GM18907 (cell line): ENCODE data around the gene ACTN3.
"Not testable (repeated sequence)": the region's sequence is repeated elsewhere in the genome, so short reads cannot be mapped to it uniquely, and the experiment has no call there.

Experiments
- ATAC-seq: cut with Tn5 transposase; IDR thresholded peaks from one replicate; pipeline ENCODE4 v1.9.1; 2021; ENCODE audit warnings: mild to moderate bottlenecking, moderate library complexity; ENCODE audit not compliant: unreplicated experiment

Gene ACTN3

GRCh38 chr11:66544952-66545351 lies 1.8 kb upstream of the ACTN3 start:
- ATAC-seq, result not testable (repeated sequence)

- ATAC-seq, result peak; percentile 76
These were observed 869 bp upstream of the ACTN3 start, which contains the start of gene ZDHHC24 for GRCh38 chr11:66545701-66546367. ZDHHC24 (minus strand) TSS chr11:66546048; CDS start chr11:66546003, 45 bp downstream.

- ATAC-seq, result no peak
These were observed 411 bp downstream of the ACTN3 start for GRCh38 chr11:66546966-66547661.

- ATAC-seq, result no peak
These were observed 933 bp downstream of the ACTN3 start for GRCh38 chr11:66547662-66548009.

DNA sequence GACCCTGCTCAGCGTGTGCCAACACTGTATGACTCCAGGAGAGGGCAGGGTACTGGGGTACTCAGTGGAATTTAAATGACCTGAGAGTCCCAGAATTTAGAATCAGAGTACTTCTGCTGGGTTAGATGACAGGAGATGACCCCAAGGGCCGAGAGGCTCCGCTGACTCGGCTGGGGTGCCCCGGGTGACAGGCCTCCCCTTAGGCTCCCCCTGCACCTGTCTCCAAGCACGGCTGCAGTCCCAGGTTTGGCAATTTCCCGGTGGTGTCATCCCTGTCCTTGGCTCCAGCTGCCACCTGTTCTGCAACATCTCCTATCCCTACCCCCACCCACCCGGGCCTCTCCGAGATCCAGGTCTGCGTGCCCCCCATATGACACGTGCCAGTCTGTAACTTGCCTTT lies 1.3 kb downstream of the ACTN3 start:
- ATAC-seq, result no peak

DNA sequence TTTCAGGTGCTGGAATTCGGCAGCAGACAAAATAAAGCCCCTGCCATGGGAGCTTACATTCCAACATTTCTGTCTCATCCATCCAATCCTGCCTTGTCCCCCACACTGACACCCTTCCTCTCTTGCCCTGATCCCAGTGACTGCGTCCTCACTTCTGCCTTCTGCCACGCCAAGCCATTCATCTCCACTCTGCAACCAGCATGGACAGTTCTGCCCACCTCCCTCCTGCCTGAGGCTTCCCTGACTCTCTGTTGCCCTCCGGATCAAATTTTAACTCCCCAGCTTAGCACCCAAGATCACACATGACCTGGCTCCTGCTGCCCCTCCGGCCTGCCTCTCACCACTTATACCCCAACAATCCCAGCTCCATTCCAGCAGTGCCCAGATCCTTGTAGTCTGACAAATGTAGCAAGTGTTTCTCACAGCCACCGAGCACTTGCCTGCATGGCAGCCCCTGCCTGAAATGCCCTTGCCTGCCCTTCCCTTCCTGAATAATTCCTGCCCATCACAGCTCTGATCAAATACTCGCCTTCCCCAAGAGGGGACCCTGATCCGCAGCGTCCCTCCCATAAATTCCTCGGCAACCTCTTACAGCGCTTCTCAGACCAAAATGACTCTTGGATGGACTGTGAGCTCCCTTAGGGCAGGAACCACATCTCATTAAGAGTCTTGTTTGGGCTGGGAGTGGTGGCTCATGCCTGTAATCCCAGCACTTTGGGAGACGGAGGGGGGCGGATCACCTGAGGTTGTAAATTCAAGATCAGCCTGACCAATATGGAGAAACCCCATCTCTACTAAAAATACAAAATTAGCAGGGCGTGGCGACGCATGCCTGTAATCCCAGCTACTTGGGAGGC lies 2.3 kb downstream of the ACTN3 start:
- ATAC-seq, result no peak

DNA sequence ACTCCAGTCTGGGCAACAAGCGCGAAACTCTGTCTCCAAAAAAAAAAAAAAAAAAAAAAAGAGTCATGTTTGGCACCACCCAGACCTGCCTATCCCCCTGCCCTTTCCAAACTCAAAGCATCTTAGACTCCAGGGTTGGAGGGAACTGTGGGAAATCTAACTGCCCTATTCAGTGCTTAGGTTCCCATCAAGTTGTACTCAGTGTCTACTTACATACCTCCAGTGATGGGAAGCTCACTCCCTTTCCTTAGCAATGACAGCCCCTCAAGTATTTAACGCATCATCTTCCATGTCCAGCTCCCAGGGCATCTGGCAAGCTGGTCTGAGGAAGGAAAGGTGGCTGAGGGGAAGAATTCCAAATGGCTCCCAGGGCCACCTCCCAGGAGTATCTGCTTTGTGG lies 3.0 kb downstream of the ACTN3 start:
- no peak for ATAC-seq

GRCh38 chr11:66550887-66551286 lies 4.2 kb downstream of the ACTN3 start:
- no peak for ATAC-seq

DNA sequence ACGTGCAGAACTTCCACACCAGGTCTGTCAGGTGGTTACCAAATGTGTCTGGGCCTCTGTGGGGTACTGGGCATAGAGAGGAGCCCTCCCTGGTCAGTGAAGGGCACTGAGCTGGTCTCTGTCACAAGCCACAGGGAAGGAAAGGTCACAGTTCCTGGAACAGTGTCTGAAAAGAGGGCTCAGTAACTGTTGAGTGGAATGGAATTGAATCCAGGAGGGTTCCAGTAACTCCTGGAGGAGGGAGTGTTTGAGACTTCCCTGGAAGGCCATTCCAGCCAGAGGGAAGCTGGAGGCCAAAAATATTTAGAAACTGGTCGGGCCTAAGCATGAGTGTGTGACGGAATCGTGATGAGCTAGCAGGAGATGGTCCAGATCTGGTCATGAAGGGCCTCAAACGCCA lies 7.9 kb downstream of the ACTN3 start:
- no peak for ATAC-seq

- ATAC-seq, result no peak
These were observed 8.7 kb downstream of the ACTN3 start for GRCh38 chr11:66555416-66555815.

- ATAC-seq, result no peak
These were observed 9.4 kb downstream of the ACTN3 start for GRCh38 chr11:66556086-66556485.

DNA sequence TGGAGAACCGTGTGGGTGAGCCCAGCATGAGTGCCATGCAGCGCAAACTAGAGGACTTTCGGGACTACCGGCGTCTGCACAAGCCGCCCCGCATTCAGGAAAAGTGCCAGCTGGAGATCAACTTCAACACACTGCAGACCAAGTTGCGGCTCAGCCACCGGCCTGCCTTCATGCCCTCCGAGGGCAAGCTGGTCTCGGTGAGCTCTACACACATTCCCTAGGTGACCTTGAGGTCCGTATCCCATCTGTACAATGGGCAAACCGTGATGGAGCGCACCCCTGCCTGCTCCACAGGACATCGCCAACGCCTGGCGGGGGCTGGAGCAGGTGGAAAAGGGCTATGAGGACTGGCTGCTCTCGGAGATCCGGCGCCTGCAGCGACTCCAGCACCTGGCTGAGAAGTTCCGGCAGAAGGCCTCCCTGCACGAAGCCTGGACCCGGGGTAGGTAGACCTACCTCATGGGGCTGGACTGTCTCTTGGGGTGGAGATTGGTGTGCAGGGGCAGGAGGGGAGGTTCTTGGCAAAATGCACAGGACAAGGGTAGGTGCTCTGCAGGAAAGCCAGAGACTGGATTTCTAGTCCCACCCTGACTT lies 11.1 kb downstream of the ACTN3 start:
- no peak for ATAC-seq

DNA sequence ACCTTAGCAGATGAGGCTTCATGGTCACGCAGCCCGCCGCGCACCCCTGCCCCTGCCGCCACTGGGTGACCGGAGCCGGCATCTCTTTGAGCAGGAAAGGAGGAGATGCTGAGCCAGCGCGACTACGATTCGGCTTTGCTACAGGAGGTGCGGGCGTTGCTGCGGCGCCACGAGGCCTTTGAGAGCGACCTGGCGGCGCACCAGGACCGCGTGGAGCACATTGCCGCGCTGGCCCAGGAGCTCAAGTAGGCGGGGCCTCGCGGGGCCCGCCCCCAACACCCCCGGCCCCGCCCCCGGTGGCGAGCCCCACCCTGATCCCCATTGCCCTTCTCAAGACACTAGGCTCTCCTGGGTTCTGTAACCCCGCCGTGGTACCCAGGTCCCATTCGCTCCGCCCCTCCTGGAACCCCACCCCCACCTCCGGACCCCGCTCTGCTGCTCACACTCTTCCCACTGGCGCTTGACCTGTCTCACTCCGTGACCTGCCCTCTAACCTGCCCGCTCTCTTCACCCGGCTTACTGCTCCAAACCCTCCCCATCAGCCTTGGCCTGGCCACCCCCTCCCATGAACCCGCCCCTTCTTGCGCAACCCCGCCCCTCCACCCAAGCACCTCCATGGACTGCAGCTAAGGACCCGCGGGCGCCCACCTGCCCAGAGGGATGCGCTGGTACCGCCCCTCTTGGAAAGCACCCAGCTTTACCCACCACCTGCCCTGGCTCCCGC lies 12.6 kb downstream of the ACTN3 start:
- ATAC-seq, result no peak

- ATAC-seq, result no peak
These were observed 13.4 kb downstream of the ACTN3 start for GRCh38 chr11:66559866-66560676.

GRCh38 chr11:66561178-66561974 lies 14.7 kb downstream of the ACTN3 start:
- ATAC-seq, result no peak

- ATAC-seq, result no peak
These were observed 15.2 kb downstream of the ACTN3 start for GRCh38 chr11:66561975-66562248.

GRCh38 chr11:66562275-66562674 lies 15.6 kb downstream of the ACTN3 start:
- no peak for ATAC-seq

DNA sequence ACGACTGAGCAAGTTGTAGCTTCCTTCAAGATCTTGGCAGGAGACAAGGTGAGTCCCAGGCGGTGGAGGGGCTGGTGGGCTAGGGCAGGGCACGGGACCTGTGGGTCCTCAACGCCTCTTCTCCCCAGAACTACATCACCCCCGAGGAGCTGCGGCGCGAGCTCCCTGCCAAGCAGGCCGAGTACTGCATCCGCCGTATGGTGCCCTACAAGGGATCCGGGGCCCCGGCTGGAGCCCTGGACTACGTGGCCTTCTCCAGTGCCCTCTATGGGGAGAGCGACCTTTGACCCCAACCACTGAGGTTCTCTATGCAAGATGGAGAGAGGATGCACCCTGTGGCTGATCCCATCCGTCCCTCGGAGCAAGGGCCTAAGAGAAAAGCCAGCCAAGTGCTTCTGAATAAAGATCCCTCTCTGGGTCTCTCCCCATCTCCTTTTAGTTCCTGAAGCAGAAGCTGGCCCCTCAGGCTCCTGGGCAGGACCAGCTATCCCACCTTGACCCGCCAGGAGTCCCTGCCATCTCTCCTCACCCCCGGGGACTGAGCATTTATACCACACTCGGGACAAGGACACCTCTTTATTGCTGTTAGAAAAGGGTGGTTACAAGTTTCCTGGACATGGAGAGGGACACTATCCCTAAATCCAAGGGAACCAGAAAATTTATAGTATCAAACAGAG lies 16.3 kb downstream of the ACTN3 start:
- ATAC-seq, result no peak

DNA sequence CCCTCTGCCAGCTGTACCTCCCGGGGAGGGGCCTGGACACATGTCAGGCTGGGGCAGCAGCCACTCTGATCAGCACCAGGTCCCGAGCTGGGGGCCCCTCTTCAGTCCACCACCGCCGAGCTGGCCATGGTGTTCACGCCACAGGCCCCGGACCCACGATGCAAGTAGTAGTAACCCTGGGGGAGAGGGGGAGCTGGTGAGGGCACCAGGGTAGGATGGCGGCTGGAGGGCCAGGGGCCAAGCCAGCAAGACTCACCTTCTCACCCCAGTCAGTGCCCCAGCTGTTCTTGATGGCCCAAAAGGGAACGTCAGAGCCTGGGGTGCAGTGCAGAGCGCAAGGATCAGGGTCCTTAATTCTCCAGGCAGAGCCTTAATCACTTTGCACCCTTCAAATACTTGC lies 17.1 kb downstream of the ACTN3 start:
- ATAC-seq, result no peak
